ENCODE measurements around the gene CA5A.

GRCh38 chr16:87843678-87844105 lies 92.6 kb downstream of the CA5A start:
- TF ChIP-seq, protein P1, sequence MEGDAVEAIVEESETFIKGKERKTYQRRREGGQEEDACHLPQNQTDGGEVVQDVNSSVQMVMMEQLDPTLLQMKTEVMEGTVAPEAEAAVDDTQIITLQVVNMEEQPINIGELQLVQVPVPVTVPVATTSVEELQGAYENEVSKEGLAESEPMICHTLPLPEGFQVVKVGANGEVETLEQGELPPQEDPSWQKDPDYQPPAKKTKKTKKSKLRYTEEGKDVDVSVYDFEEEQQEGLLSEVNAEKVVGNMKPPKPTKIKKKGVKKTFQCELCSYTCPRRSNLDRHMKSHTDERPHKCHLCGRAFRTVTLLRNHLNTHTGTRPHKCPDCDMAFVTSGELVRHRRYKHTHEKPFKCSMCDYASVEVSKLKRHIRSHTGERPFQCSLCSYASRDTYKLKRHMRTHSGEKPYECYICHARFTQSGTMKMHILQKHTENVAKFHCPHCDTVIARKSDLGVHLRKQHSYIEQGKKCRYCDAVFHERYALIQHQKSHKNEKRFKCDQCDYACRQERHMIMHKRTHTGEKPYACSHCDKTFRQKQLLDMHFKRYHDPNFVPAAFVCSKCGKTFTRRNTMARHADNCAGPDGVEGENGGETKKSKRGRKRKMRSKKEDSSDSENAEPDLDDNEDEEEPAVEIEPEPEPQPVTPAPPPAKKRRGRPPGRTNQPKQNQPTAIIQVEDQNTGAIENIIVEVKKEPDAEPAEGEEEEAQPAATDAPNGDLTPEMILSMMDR (IDR thresholded peaks at IDR 0.05) = no peak
- no peak for TF ChIP-seq POLR2A (IDR thresholded peaks at IDR 0.05)
- no peak for TF ChIP-seq POLR2AphosphoS5 (IDR thresholded peaks at IDR 0.05)
- no peak for TF ChIP-seq EP300 (IDR thresholded peaks at IDR 0.05)

Data from sigmoid colon (tissue), 4 donors.